GM23338 (cell line): ENCODE data around the gene POFUT2. TPM values are rescaled to one million over a fixed set of nuclear protein-coding genes. Genes with fewer than 3 reads are reported as not detected.

ENCODE experiments used
- ATAC-seq: fragments of 200-7000 bp; cut with Tn5 transposase; 3 replicates; pipeline ENCODE4 v1.9.1; 2020
- DNase-seq: peaks from one replicate; pipeline ENCODE4 v3.0.0-alpha.2; 2015; ENCODE audit warnings: low spot score
- H2AFZ ChIP-seq: fragments of 200-600 bp; sonication (generic); 2 replicates; pipeline ENCODE4 v1.8.0; 2016; ENCODE audit warnings: antibody characterized with exemption, mild to moderate bottlenecking, moderate library complexity
- H3F3A ChIP-seq: fragments of 200-600 bp; sonication (generic); replicated peaks from 2 replicates; pipeline ENCODE4 v1.8.0; 2017; ENCODE audit warnings: antibody characterized with exemption, mixed run types, low read depth
- H3K27ac ChIP-seq: fragments of 200-600 bp; sonication (generic); 2 replicates; pipeline ENCODE4 v1.6.1; 2016; ENCODE audit warnings: low read depth
- H3K27me3 ChIP-seq: fragments of 200-600 bp; sonication (generic); 2 replicates; pipeline ENCODE4 v1.8.0; 2016; ENCODE audit warnings: mild to moderate bottlenecking, mixed run types, moderate library complexity; ENCODE audit not compliant: insufficient read depth
- H3K36me3 ChIP-seq: fragments of 200-600 bp; sonication (generic); 2 replicates; pipeline ENCODE4 v1.8.0; 2016; ENCODE audit warnings: mild to moderate bottlenecking; ENCODE audit not compliant: insufficient read depth
- H3K4me1 ChIP-seq: fragments of 200-600 bp; sonication (generic); 2 replicates; pipeline ENCODE4 v1.8.0; 2016; ENCODE audit warnings: mild to moderate bottlenecking, moderate library complexity; ENCODE audit not compliant: insufficient read depth
- H3K4me2 ChIP-seq: fragments of 200-600 bp; sonication (generic); 2 replicates; pipeline ENCODE4 v1.7.1; 2017; ENCODE audit warnings: mixed run types
- H3K4me3 ChIP-seq: fragments of 200-600 bp; sonication (generic); 2 replicates; pipeline ENCODE4 v1.6.1; 2016; ENCODE audit warnings: mixed run types
- H3K79me2 ChIP-seq: fragments of 200-600 bp; sonication (generic); replicated peaks from 2 replicates; pipeline ENCODE4 v1.8.0; 2017; ENCODE audit warnings: mild to moderate bottlenecking; ENCODE audit not compliant: insufficient read depth
- H3K9me2 ChIP-seq: fragments of 200-600 bp; sonication (generic); 2 replicates; pipeline ENCODE4 v1.8.0; 2017; ENCODE audit not compliant: insufficient read depth
- H4K20me1 ChIP-seq: fragments of 200-600 bp; sonication (generic); replicated peaks from 2 replicates; pipeline ENCODE4 v1.8.0; 2017; ENCODE audit warnings: mild to moderate bottlenecking; ENCODE audit not compliant: insufficient read depth
- H3K27ac Mint-ChIP-seq: 2 replicates; pipeline ENCODE4 v1.8.0; 2020; ENCODE audit warnings: inconsistent platforms, mild to moderate bottlenecking, moderate library complexity, mixed read lengths
- H3K27me3 Mint-ChIP-seq: 3 replicates; pipeline ENCODE4 v1.8.0; 2022; ENCODE audit warnings: low read depth, mild to moderate bottlenecking, moderate library complexity, mixed read lengths, inconsistent platforms; ENCODE audit not compliant: insufficient read depth, poor library complexity
- H3K36me3 Mint-ChIP-seq: 3 replicates; pipeline ENCODE4 v1.8.0; 2021; ENCODE audit warnings: low read depth, mild to moderate bottlenecking, inconsistent platforms, moderate library complexity, mixed read lengths
- H3K4me1 Mint-ChIP-seq: 3 replicates; pipeline ENCODE4 v1.8.0; 2020; ENCODE audit warnings: mild to moderate bottlenecking, inconsistent platforms, mixed read lengths
- H3K4me3 Mint-ChIP-seq: 3 replicates; pipeline ENCODE4 v1.8.0; 2021; ENCODE audit warnings: moderate library complexity, mild to moderate bottlenecking, inconsistent platforms, mixed read lengths
- H3K9me3 Mint-ChIP-seq: 3 replicates; pipeline ENCODE4 v1.8.0; 2020; ENCODE audit warnings: moderate library complexity, mild to moderate bottlenecking, inconsistent platforms, mixed read lengths
- CREB1 ChIP-seq: fragments of 250-450 bp; sonication (Bioruptor Pico); IDR thresholded peaks from 2 replicates; pipeline ENCODE4 v1.5.0; 2020; ENCODE audit warnings: low read depth, mild to moderate bottlenecking, moderate library complexity
- EZH2 ChIP-seq: fragments of 200-600 bp; sonication (generic); IDR thresholded peaks from one replicate; pipeline ENCODE4 v1.8.0; 2017; ENCODE audit warnings: antibody characterized with exemption, mild to moderate bottlenecking, low read depth; ENCODE audit not compliant: unreplicated experiment
- JUNB ChIP-seq: IDR thresholded peaks from one replicate; pipeline ENCODE4 v1.6.1; 2016; ENCODE audit warnings: antibody characterized with exemption; ENCODE audit not compliant: unreplicated experiment
- NANOG ChIP-seq: IDR thresholded peaks from 2 replicates; pipeline ENCODE4 v1.6.1; 2016; ENCODE audit warnings: antibody characterized with exemption, borderline replicate concordance
- POLR2AphosphoS5 ChIP-seq: IDR thresholded peaks from 2 replicates; pipeline ENCODE4 v1.6.1; 2016; ENCODE audit warnings: antibody characterized with exemption, low read depth
- ZNF114 ChIP-seq: fragments of 250-450 bp; sonication (Bioruptor Pico); IDR thresholded peaks from 2 replicates; pipeline ENCODE4 v1.5.0; 2020; ENCODE audit warnings: mild to moderate bottlenecking, moderate library complexity
- polyA plus RNA-seq: library from polyadenylated mRNA; unstranded; fragments of >200 nt; fragmentation: Nextera tagmentation; extraction: Ambion mirVana; gene quantifications from 2 replicates; pipeline ENCODE4 v1.2.1, GENCODE V29; 2016
- total RNA-seq: library from RNA; depleted of rRNA; stranded (reverse); fragments of >200 nt; shearing (Covaris generic); gene quantifications from 2 replicates; pipeline ENCODE4 v1.2.3, GENCODE V29; 2014
- TF ChIP-seq, protein P1 (sequence below): IDR thresholded peaks from one replicate; pipeline ENCODE4 v1.6.1; 2018; ENCODE audit warnings: antibody characterized with exemption; ENCODE audit not compliant: unreplicated experiment
- TF ChIP-seq, protein P2 (sequence below): fragments of 250-450 bp; sonication (Bioruptor Pico); IDR thresholded peaks from 2 replicates; pipeline ENCODE4 v1.5.0; 2020; ENCODE audit warnings: mild to moderate bottlenecking, moderate library complexity
- TF ChIP-seq, protein P3 (sequence below): IDR thresholded peaks from 2 replicates; pipeline ENCODE4 v1.6.1; 2016; ENCODE audit warnings: antibody characterized with exemption

Gene POFUT2
- total and polyA plus RNA-seq, 2 experiments from 2014 or later = 12.1 to 34.5 TPM

DNA sequence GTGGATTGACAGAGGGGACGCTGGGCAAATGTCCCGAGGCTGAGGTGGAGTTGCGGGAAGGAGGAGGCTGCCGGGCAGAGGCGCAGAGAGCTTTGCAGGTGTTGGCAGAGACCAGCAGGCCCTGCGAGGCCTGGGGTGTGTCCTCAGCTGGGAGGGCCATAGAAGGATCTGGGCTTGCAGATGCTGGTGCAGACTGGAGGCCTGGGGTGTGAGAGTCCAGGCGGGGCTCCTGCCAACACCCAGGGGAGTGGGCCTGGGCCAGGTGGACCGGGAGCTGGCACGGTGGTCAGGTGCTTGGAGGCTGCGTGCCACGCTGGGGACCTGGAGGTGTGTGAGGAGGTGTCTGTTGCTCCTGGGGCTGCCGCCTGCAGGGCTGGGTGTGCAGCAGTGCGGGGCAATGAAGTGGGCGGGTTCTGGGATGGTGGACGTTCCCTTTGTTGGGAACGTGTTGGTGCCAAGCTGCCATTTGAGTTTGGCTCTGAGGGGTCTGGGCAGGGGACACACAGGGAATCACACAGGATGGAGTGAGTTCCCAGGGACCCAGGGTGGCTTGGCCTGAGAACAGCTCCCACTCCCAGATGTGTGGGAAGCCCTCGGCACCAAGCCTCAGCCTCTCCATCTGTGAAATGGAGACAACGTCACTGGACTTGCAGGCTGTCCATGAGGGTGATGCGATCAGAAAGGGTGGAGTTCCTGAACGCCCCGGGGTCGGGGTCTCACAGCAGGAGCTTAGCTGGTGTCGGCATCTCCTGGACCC is 39.9 kb upstream of the POFUT2 start:
- no peak overlapping the region for H3K4me3 ChIP-seq
- Mint-ChIP-seq H3K27me3 (peaks cover 22% of the 10 kb centered on the region), H3K4me3 (no peak overlapping the region), H3K4me1 (peaks cover 26% of the 10 kb centered on the region), H3K36me3 (peaks cover 5% of the 10 kb centered on the region; the same call in 1 of the 3 replicates), H3K27ac (0 out of 2 replicates have a peak overlapping the region, but pooled peaks have one; percentile 26), H3K9me3 (peaks cover 8% of the 10 kb centered on the region)
- H3K9me2 ChIP-seq = no peaks in the 10 kb centered on the region
- no peak for DNase-seq
- H3K27me3 ChIP-seq = no peaks in the 10 kb centered on the region
- no peak overlapping the region for H2AFZ ChIP-seq
- H3K4me2 ChIP-seq = no peak overlapping the region
- TF ChIP-seq, protein P1, sequence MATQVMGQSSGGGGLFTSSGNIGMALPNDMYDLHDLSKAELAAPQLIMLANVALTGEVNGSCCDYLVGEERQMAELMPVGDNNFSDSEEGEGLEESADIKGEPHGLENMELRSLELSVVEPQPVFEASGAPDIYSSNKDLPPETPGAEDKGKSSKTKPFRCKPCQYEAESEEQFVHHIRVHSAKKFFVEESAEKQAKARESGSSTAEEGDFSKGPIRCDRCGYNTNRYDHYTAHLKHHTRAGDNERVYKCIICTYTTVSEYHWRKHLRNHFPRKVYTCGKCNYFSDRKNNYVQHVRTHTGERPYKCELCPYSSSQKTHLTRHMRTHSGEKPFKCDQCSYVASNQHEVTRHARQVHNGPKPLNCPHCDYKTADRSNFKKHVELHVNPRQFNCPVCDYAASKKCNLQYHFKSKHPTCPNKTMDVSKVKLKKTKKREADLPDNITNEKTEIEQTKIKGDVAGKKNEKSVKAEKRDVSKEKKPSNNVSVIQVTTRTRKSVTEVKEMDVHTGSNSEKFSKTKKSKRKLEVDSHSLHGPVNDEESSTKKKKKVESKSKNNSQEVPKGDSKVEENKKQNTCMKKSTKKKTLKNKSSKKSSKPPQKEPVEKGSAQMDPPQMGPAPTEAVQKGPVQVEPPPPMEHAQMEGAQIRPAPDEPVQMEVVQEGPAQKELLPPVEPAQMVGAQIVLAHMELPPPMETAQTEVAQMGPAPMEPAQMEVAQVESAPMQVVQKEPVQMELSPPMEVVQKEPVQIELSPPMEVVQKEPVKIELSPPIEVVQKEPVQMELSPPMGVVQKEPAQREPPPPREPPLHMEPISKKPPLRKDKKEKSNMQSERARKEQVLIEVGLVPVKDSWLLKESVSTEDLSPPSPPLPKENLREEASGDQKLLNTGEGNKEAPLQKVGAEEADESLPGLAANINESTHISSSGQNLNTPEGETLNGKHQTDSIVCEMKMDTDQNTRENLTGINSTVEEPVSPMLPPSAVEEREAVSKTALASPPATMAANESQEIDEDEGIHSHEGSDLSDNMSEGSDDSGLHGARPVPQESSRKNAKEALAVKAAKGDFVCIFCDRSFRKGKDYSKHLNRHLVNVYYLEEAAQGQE = no peak
- no peak for TF ChIP-seq NANOG
- no peak overlapping the region for H3K27ac ChIP-seq
- ATAC-seq = no peak
- no peaks in the 10 kb centered on the region for H3F3A ChIP-seq
- no peaks in the 10 kb centered on the region for H3K36me3 ChIP-seq
- no peaks in the 10 kb centered on the region for H3K79me2 ChIP-seq
- no peaks in the 10 kb centered on the region for H4K20me1 ChIP-seq
- no peaks in the 10 kb centered on the region; the same call in 1 of the 2 replicates for H3K4me1 ChIP-seq

DNA sequence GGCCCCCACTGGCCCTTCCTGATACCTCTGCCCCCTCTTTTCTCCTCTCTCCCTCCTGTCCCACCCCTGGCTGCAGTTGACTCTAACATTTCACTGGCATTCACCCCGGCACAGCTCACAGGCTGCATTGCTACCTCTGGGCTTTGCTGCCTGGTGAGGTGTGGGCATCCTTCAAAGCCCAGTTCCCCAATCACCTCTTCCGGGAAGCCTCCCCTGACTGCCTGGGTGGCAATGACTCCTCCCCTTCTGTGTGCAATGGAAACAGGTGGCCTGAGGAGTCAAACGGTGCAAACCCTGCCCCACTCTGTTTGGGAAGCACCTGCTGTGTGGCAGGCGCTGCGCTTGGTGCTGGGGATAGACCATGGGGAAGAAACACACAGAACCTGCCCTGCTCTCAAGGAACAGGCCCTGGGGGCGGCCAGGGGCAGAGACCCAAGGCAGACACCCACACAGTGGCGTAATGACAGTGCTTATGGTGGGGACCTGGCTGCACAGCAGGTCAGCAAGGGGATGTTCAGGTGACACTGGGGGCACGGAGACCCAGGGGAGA is 39.3 kb upstream of the POFUT2 start:
- Histone ChIP-seq H3K9me2 (no peaks in the 10 kb centered on the region), H3K27me3 (no peaks in the 10 kb centered on the region), H3K4me3 (no peak overlapping the region), H4K20me1 (no peaks in the 10 kb centered on the region), H3K36me3 (no peaks in the 10 kb centered on the region), H3K27ac (no peak overlapping the region), H3F3A (no peaks in the 10 kb centered on the region), H3K4me1 (no peaks in the 10 kb centered on the region; the same call in 1 of the 2 replicates), H3K4me2 (no peak overlapping the region), H2AFZ (no peak overlapping the region), H3K79me2 (no peaks in the 10 kb centered on the region)
- no peak overlapping the region for H3K4me3 Mint-ChIP-seq
- peaks cover 22% of the 10 kb centered on the region for H3K27me3 Mint-ChIP-seq
- H3K4me1 Mint-ChIP-seq = peaks cover 26% of the 10 kb centered on the region
- H3K36me3 Mint-ChIP-seq = peaks cover 5% of the 10 kb centered on the region; the same call in 1 of the 3 replicates
- H3K9me3 Mint-ChIP-seq = peaks cover 8% of the 10 kb centered on the region
- DNase-seq = no peak
- TF ChIP-seq JUNB (no peak), CREB1 (no peak), EZH2 (no peak), POLR2AphosphoS5 (no peak), ZNF114 (no peak), NANOG (no peak)
- TF ChIP-seq, protein P2, sequence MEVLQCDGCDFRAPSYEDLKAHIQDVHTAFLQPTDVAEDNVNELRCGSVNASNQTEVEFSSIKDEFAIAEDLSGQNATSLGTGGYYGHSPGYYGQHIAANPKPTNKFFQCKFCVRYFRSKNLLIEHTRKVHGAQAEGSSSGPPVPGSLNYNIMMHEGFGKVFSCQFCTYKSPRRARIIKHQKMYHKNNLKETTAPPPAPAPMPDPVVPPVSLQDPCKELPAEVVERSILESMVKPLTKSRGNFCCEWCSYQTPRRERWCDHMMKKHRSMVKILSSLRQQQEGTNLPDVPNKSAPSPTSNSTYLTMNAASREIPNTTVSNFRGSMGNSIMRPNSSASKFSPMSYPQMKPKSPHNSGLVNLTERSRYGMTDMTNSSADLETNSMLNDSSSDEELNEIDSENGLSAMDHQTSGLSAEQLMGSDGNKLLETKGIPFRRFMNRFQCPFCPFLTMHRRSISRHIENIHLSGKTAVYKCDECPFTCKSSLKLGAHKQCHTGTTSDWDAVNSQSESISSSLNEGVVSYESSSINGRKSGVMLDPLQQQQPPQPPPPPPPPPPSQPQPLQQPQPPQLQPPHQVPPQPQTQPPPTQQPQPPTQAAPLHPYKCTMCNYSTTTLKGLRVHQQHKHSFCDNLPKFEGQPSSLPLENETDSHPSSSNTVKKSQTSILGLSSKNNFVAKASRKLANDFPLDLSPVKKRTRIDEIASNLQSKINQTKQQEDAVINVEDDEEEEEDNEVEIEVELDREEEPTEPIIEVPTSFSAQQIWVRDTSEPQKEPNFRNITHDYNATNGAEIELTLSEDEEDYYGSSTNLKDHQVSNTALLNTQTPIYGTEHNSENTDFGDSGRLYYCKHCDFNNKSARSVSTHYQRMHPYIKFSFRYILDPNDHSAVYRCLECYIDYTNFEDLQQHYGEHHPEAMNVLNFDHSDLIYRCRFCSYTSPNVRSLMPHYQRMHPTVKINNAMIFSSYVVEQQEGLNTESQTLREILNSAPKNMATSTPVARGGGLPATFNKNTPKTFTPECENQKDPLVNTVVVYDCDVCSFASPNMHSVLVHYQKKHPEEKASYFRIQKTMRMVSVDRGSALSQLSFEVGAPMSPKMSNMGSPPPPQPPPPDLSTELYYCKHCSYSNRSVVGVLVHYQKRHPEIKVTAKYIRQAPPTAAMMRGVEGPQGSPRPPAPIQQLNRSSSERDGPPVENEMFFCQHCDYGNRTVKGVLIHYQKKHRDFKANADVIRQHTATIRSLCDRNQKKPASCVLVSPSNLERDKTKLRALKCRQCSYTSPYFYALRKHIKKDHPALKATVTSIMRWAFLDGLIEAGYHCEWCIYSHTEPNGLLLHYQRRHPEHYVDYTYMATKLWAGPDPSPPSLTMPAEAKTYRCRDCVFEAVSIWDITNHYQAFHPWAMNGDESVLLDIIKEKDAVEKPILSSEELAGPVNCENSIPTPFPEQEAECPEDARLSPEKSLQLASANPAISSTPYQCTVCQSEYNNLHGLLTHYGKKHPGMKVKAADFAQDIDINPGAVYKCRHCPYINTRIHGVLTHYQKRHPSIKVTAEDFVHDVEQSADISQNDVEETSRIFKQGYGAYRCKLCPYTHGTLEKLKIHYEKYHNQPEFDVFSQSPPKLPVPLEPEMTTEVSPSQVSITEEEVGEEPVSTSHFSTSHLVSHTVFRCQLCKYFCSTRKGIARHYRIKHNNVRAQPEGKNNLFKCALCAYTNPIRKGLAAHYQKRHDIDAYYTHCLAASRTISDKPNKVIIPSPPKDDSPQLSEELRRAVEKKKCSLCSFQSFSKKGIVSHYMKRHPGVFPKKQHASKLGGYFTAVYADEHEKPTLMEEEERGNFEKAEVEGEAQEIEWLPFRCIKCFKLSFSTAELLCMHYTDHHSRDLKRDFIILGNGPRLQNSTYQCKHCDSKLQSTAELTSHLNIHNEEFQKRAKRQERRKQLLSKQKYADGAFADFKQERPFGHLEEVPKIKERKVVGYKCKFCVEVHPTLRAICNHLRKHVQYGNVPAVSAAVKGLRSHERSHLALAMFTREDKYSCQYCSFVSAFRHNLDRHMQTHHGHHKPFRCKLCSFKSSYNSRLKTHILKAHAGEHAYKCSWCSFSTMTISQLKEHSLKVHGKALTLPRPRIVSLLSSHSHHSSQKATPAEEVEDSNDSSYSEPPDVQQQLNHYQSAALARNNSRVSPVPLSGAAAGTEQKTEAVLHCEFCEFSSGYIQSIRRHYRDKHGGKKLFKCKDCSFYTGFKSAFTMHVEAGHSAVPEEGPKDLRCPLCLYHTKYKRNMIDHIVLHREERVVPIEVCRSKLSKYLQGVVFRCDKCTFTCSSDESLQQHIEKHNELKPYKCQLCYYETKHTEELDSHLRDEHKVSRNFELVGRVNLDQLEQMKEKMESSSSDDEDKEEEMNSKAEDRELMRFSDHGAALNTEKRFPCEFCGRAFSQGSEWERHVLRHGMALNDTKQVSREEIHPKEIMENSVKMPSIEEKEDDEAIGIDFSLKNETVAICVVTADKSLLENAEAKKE = no peak
- TF ChIP-seq, protein P3, sequence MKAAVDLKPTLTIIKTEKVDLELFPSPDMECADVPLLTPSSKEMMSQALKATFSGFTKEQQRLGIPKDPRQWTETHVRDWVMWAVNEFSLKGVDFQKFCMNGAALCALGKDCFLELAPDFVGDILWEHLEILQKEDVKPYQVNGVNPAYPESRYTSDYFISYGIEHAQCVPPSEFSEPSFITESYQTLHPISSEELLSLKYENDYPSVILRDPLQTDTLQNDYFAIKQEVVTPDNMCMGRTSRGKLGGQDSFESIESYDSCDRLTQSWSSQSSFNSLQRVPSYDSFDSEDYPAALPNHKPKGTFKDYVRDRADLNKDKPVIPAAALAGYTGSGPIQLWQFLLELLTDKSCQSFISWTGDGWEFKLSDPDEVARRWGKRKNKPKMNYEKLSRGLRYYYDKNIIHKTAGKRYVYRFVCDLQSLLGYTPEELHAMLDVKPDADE = no peak
- ATAC-seq = no peak
- H3K27ac Mint-ChIP-seq = 0 out of 2 replicates have a peak overlapping the region, but pooled peaks have one; percentile 26
